Cardiac muscle cell (in vitro differentiated cells and primary cell): ENCODE measurements around the gene AURKAIP1. TPM values are rescaled to one million over a fixed set of nuclear protein-coding genes. Genes with fewer than 3 reads are reported as not detected.
"Not testable (repeated sequence)": the region's sequence is repeated elsewhere in the genome, so short reads cannot be mapped to it uniquely, and the experiment has no call there.

ENCODE experiments used
- DNase-seq, 2 donors: peaks; one replicate each; pipeline versions ENCODE4 v3.0.0 to v3.0.0-alpha.2; 2010 to 2017; ENCODE audit warnings: low read depth in 1 of 2, low spot score in 1 of 2
- H3K27ac ChIP-seq: fragments of 200-600 bp; sonication (generic); 2 replicates; pipeline ENCODE4 v1.5.1; 2016
- H3K27me3 ChIP-seq: fragments of 200-600 bp; sonication (generic); 2 replicates; pipeline ENCODE4 v1.6.0; 2016; ENCODE audit warnings: control low read depth
- H3K36me3 ChIP-seq: fragments of 200-600 bp; sonication (generic); 2 replicates; pipeline ENCODE4 v1.5.1; 2016; ENCODE audit warnings: control low read depth
- H3K4me1 ChIP-seq: fragments of 200-600 bp; sonication (generic); 2 replicates; pipeline ENCODE4 v1.8.1; 2017; ENCODE audit warnings: low read depth, mild to moderate bottlenecking, mixed run types
- H3K4me3 ChIP-seq: fragments of 200-600 bp; sonication (generic); 2 replicates; pipeline ENCODE4 v1.5.1; 2016; ENCODE audit warnings: mild to moderate bottlenecking
- H3K9me3 ChIP-seq: fragments of 200-600 bp; sonication (generic); 2 replicates; pipeline ENCODE4 v1.5.1; 2017; ENCODE audit warnings: low read depth, mild to moderate bottlenecking, control low read depth
- polyA plus RNA-seq: library from polyadenylated mRNA; unstranded; fragments of >200 nt; fragmentation: Nextera tagmentation; extraction: Ambion mirVana; gene quantifications from 2 replicates; pipeline ENCODE4 v1.2.1, GENCODE V29; 2016
- total RNA-seq: library from RNA; depleted of rRNA; stranded (reverse); fragments of >200 nt; gene quantifications from 2 replicates; pipeline ENCODE4 v1.2.3, GENCODE V29; 2016
- TF ChIP-seq, protein P1 (sequence below): IDR thresholded peaks from 2 replicates; pipeline ENCODE4 v1.5.1; 2012; ENCODE audit warnings: low read depth, mild to moderate bottlenecking, low read length

Gene AURKAIP1
- total and polyA plus RNA-seq, 2 experiments from 2014 or later = 235 to 305 TPM

DNA sequence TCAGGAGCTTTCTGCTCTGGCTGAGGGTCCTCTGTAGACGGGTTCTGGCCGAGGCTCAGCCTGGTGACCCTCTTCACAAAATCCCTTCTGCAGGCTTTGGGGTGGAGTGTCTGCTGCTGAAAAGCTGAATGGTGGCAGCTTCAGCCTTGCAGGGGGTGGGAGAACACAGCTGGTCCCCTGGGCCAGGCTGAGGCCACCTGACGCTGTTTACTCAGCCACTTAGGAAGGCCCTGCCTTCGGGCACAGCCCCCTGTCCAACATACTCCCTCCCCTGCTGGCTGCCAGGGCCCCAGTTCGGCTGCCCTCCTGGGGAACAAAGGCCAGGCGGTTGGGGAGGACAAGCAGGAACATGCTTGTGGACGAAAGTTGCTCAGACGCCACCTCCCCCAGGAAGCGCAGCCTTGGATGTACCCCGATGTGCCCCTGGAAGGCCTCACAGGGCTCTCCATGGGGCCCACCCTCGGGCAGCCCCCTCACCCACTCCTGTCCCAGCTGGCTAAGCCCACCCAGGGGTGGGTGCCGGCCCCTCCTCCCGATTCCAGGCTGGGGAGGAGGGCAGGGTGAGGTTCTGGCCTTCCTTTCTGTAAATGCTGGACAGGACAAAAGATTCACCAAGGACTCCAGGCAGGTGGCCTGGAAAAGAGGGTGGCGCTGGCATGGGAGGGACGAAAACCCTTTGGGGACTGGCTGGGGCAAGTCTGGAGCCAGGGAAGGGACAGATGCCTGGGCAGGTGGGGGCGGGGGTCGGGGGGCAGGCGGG, 46.3 kb upstream of the AURKAIP1 start, which contains the start of gene ANKRD65:
TSS of gene ANKRD65 (minus strand) at position 130 of the 760 bp plus-strand sequence. CDS start 271 bp downstream, outside the sequence.
- Histone ChIP-seq H3K27me3 (no peaks in the 10 kb centered on the region), H3K4me3 (no peak within 1 kb of the TSS), H3K9me3 (no peaks in the 10 kb centered on the region), H3K4me1 (no peaks in the 10 kb centered on the region), H3K36me3 (no peaks in the 10 kb centered on the region), H3K27ac (no peak within 1 kb of the TSS)
- DNase-seq = no peak
- TF ChIP-seq, protein P1, sequence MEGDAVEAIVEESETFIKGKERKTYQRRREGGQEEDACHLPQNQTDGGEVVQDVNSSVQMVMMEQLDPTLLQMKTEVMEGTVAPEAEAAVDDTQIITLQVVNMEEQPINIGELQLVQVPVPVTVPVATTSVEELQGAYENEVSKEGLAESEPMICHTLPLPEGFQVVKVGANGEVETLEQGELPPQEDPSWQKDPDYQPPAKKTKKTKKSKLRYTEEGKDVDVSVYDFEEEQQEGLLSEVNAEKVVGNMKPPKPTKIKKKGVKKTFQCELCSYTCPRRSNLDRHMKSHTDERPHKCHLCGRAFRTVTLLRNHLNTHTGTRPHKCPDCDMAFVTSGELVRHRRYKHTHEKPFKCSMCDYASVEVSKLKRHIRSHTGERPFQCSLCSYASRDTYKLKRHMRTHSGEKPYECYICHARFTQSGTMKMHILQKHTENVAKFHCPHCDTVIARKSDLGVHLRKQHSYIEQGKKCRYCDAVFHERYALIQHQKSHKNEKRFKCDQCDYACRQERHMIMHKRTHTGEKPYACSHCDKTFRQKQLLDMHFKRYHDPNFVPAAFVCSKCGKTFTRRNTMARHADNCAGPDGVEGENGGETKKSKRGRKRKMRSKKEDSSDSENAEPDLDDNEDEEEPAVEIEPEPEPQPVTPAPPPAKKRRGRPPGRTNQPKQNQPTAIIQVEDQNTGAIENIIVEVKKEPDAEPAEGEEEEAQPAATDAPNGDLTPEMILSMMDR = no peak

DNA sequence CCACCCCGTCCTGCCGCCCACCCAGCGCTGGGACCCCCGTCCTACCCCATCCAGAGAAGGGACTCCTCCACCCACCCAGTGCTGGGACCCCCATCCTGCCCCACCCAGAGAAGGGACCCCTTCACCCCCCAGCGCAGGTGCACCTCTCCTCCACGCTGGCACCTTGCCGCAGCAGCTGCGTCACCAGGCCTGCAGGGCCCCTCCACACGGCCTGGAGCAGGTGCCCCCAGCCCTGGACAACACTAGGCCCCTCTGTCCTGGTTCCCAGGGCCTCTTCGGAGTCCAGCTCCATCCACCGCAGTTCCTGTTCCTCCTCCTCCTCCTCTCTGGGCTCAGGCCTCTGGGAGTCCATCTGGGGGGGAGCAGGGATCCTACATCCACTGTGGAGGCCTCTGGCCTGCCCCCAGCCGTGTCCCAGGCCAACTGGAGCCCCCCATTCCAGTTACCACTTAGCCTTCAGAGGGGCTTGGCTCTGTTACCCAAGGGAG, 45.7 kb upstream of the AURKAIP1 start:
- TF ChIP-seq, protein P1 = no peak
- no peaks in the 10 kb centered on the region for H3K27me3 ChIP-seq
- no peak overlapping the region for H3K4me3 ChIP-seq
- DNase-seq = no peak
- H3K36me3 ChIP-seq = no peaks in the 10 kb centered on the region
- H3K9me3 ChIP-seq = no peaks in the 10 kb centered on the region
- no peak overlapping the region for H3K27ac ChIP-seq
- no peaks in the 10 kb centered on the region for H3K4me1 ChIP-seq

DNA sequence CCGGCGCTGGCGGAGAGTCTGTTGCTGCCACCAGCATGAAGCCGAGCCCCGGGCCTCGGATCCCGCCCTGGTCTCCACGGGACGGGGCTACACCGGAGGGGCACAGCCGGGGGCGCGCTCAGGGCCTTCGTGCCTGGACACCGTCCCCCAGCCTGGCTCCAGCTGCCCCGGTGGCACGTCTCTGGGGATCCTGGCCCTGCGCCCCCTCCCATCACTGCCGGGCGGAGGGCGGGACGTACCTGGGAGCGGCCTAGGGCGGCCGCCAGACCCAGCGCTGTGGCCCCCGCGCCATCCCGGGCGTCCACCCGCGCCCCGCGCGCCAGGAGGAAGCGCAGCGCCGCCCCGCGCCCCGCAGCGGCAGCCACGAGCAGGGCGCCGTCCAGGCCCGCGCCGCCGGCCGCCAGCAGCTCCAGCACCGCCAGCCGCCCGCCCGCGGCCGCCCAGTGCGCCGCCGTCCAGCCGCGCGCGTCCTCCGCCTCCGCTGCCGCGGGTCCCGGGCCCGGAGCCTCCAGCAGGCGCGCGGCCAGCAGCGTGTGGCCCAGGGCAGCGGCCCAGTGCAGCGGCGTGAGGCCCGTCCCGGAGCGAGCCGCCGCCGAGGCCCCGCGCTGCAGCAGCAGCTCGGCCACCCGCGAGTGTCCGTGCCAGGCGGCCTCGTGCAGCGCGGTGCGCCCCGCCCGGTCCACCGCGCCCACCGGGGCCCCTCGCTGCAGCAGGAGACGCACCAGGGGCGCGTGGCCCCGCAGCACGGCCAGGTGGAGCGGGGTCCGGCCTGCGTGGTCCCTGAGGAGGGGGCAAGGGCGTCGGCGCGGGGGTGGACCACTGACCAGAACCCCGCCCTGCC, 45.0 kb upstream of the AURKAIP1 start:
- no peak overlapping the region for H3K4me3 ChIP-seq
- H3K9me3 ChIP-seq = no peaks in the 10 kb centered on the region
- H3K36me3 ChIP-seq = no peaks in the 10 kb centered on the region
- TF ChIP-seq, protein P1 = no peak
- peak in 1 of 2 donors; percentile 39 for DNase-seq
- H3K27me3 ChIP-seq = no peaks in the 10 kb centered on the region
- no peaks in the 10 kb centered on the region for H3K4me1 ChIP-seq
- no peak overlapping the region for H3K27ac ChIP-seq

DNA sequence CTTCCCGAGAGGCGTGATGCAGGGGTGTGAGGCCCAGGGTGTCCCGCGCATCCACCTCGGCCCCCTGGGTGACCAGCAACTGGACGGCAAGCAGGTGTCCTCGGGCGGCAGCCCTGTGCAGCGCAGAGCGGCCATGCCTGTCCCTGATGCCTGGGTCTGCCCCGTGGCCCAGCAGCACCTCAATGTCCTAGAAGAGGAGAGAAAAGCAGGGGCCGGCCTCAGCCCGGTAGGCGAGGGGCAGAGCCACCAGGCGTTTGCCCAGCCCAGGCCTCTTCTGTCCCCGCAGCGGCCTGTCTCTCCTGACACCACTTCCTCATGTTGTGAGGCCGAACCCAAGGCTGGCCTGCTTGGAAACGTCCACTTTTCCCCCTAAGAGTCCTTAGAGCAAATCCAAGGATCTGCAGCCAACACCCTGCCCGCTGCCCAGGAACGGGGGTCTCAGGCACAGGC, 44.4 kb upstream of the AURKAIP1 start:
- H3K9me3 ChIP-seq = no peaks in the 10 kb centered on the region
- H3K27ac ChIP-seq = no peak overlapping the region
- no peak overlapping the region for H3K4me3 ChIP-seq
- no peaks in the 10 kb centered on the region for H3K4me1 ChIP-seq
- TF ChIP-seq, protein P1 = no peak
- H3K36me3 ChIP-seq = no peaks in the 10 kb centered on the region
- DNase-seq = no peak
- H3K27me3 ChIP-seq = no peaks in the 10 kb centered on the region

DNA sequence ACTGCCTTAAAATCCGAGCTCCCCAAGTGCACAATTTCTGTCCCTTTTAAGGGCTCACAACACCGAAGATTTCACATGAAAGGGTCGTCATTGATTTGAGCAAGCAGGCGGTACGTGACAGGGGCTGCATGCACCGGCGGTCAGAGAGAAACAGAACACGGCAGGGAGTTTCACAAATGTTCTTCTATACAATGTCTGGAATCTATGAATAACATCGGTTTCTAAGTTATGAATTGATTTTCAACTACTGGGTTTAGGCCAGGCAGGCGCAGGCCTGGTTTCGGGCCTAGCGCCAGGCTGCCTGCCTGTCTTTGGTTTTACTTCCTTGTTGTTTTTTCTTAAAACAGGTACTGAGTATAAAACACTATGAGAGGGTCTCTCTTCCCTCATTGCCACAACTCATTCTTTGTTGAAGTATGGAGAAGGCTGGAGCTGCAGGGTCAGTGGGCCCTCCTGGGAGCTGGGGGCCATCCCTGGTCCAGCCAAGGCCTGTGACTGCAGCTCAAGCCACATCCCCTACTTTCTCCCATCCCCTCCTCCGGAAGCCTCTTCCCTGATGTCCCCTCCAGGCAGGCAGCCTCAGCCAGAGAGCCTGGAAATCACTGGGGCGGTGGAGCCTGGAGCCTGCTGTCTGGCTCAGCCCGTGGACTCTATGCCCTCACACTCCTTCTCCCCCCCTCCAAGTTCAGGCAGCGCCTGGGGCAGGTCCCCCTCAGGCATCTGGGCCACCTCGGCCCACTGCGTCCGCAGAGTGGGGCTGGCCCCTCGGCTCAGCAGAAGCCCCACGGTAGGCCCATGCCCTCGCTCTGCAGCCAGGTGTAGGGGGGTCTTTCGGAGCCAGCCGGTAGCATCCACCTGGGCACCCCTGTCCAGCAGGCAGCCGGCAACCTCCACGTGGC, 43.7 kb upstream of the AURKAIP1 start:
- Histone ChIP-seq H3K9me3 (no peaks in the 10 kb centered on the region), H3K4me3 (no peak overlapping the region), H3K36me3 (no peaks in the 10 kb centered on the region), H3K27me3 (no peaks in the 10 kb centered on the region), H3K4me1 (no peaks in the 10 kb centered on the region), H3K27ac (no peak overlapping the region)
- no peak for DNase-seq
- TF ChIP-seq, protein P1 = no peak

DNA sequence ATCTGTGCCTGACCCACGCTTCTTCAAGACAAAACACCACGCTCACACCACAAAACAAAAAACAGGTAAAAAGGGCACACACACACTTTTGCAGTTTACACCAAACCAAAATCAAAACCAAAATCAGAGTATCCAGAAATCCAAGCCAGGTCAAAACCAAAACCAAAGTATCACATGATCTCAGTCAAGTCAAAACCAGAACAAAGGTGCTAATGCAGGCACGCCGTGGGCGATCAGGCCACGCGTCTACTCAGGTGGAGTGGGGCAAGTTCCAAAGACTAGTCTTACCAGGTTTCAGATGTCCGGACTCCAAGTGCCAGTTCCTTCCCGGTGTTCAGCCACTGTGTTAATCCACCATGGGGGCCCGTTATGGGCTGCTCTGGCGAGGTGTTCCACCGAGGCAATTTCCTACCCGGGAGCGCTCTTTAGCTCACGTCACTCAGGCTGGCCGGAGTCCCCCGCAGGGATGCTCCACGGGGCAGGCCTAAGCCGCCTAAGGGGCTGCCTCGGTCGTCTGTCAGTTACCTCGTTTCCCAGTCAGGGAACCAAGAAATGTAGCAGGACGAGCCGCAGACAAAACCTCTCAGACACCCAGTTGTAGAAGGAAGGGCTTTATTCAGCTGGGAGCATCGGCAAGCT, 42.9 kb upstream of the AURKAIP1 start:
- not testable (repeated sequence) for H3K4me3 ChIP-seq, H3K27ac ChIP-seq, H3K9me3 ChIP-seq, H3K4me1 ChIP-seq, DNase-seq, H3K27me3 ChIP-seq, H3K36me3 ChIP-seq

DNA sequence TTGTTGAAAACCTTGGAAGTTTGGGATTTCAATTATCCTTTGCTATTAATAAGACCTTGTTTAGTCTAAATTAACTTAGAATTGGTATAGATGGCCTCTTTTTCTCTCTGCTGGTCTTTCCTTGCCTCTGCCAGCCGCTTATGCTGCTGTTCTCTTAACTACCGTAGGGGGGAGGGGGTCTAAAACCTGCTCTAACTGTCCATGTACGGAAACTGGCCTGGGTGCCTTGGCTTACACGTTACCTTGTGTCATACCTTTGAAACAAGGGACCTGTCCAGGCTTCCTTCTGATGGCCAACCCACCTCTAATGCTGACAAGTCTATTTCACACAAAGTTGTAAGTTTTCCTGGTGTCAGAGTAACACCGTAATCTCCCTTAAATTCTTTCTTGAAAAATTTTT, 42.4 kb upstream of the AURKAIP1 start:
- not testable (repeated sequence) for H3K4me3 ChIP-seq, H3K27me3 ChIP-seq, DNase-seq, H3K4me1 ChIP-seq, H3K36me3 ChIP-seq, H3K27ac ChIP-seq, H3K9me3 ChIP-seq
